HEK293 (cell line): ENCODE results near the gene ASNSD1.

Source experiments
- BCL11A ChIP-seq: fragments of 450-650 bp; formaldehyde crosslinking; IDR thresholded peaks from 2 replicates; pipeline ENCODE4 v1.5.1; 2016; ENCODE audit warnings: low read depth, missing biosample characterization, missing genetic modification characterization
- EGR2 ChIP-seq: fragments of 450-650 bp; formaldehyde crosslinking; IDR thresholded peaks from 2 replicates; pipeline ENCODE4 v1.5.1; 2016; ENCODE audit warnings: low read depth, missing biosample characterization, missing genetic modification characterization
- GLI4 ChIP-seq: fragments of 450-650 bp; formaldehyde crosslinking; IDR thresholded peaks from 2 replicates; pipeline ENCODE4 v1.5.1; 2016; ENCODE audit warnings: missing biosample characterization, missing genetic modification characterization
- GLIS1 ChIP-seq: fragments of 450-650 bp; formaldehyde crosslinking; IDR thresholded peaks from 2 replicates; pipeline ENCODE4 v1.5.1; 2016; ENCODE audit warnings: missing biosample characterization, missing genetic modification characterization
- SCRT1 ChIP-seq: fragments of 450-650 bp; formaldehyde crosslinking; IDR thresholded peaks from 2 replicates; pipeline ENCODE4 v1.5.1; 2016; ENCODE audit warnings: missing biosample characterization, missing genetic modification characterization, borderline replicate concordance
- TCF7L2 ChIP-seq: IDR thresholded peaks from 2 replicates; pipeline ENCODE4 v1.6.1; 2011; ENCODE audit warnings: low read depth, mild to moderate bottlenecking, inconsistent platforms, low read length, moderate library complexity, borderline replicate concordance
- ZBTB1 ChIP-seq: fragments of 450-650 bp; formaldehyde crosslinking; IDR thresholded peaks from 2 replicates; pipeline ENCODE4 v1.5.1; 2016; ENCODE audit warnings: missing biosample characterization, missing genetic modification characterization
- ZFHX2 ChIP-seq: fragments of 450-650 bp; formaldehyde crosslinking; conservative IDR thresholded peaks from 2 replicates; pipeline ENCODE4 v1.5.1; 2016; ENCODE audit warnings: missing biosample characterization, missing genetic modification characterization
- ZNF155 ChIP-seq: fragments of 450-650 bp; formaldehyde crosslinking; IDR thresholded peaks from 2 replicates; pipeline ENCODE4 v1.5.1; 2016; ENCODE audit warnings: missing biosample characterization, missing genetic modification characterization
- ZNF16 ChIP-seq: fragments of 450-650 bp; formaldehyde crosslinking; IDR thresholded peaks from 2 replicates; pipeline ENCODE4 v1.5.1; 2016; ENCODE audit warnings: low read depth, missing biosample characterization, missing genetic modification characterization
- ZNF202 ChIP-seq: fragments of 450-650 bp; formaldehyde crosslinking; IDR thresholded peaks from 2 replicates; pipeline ENCODE4 v1.5.1; 2016; ENCODE audit warnings: missing biosample characterization, missing genetic modification characterization, borderline replicate concordance
- ZNF274 ChIP-seq, 2 experiments: fragments of 200-500 bp in 1 of 2; fragments of 450-650 bp in 1 of 2; sonication (Bioruptor generic) in 1 of 2; formaldehyde crosslinking in 1 of 2; IDR thresholded peaks; 2 replicates each; pipeline versions ENCODE4 v1.5.1 to v1.6.1; 2014 to 2016; ENCODE audit warnings: borderline replicate concordance in 1 of 2, inconsistent platforms in 1 of 2, low read length in 1 of 2, missing biosample characterization in 1 of 2, missing genetic modification characterization in 1 of 2
- ZNF416 ChIP-seq: fragments of 450-650 bp; formaldehyde crosslinking; IDR thresholded peaks from 2 replicates; pipeline ENCODE4 v1.5.1; 2016; ENCODE audit warnings: missing biosample characterization, missing genetic modification characterization
- ZNF629 ChIP-seq: fragments of 450-650 bp; formaldehyde crosslinking; IDR thresholded peaks from 2 replicates; pipeline ENCODE4 v1.5.1; 2017; ENCODE audit warnings: missing biosample characterization, missing genetic modification characterization
- ZNF670 ChIP-seq: fragments of 450-650 bp; formaldehyde crosslinking; IDR thresholded peaks from 2 replicates; pipeline ENCODE4 v1.5.1; 2016; ENCODE audit warnings: missing biosample characterization, missing genetic modification characterization, low read depth
- ZNF677 ChIP-seq: fragments of 450-650 bp; IDR thresholded peaks from 2 replicates; pipeline ENCODE4 v1.5.0; 2018; ENCODE audit warnings: missing biosample characterization, mild to moderate bottlenecking, missing genetic modification characterization, moderate library complexity
- ZSCAN30 ChIP-seq: fragments of 450-650 bp; IDR thresholded peaks from 2 replicates; pipeline ENCODE4 v1.5.1; 2018; ENCODE audit warnings: missing biosample characterization, mild to moderate bottlenecking, missing genetic modification characterization, moderate library complexity
- TF ChIP-seq, protein P1 (sequence below): fragments of 450-650 bp; formaldehyde crosslinking; optimal IDR thresholded peaks from 2 replicates; pipeline ENCODE3; 2016; ENCODE audit warnings: missing biosample characterization, mild to moderate bottlenecking, missing genetic modification characterization
- TF ChIP-seq, protein P2 (sequence below): IDR thresholded peaks from 2 replicates; pipeline ENCODE4 v1.6.1; 2011; ENCODE audit warnings: mild to moderate bottlenecking, low read depth, low read length, borderline replicate concordance
- TF ChIP-seq, protein P3 (sequence below): fragments of 450-650 bp; formaldehyde crosslinking; IDR thresholded peaks from 2 replicates; pipeline ENCODE4 v1.5.1; 2017; ENCODE audit warnings: missing biosample characterization, missing genetic modification characterization
- TF ChIP-seq, protein P4 (sequence below): fragments of 450-650 bp; formaldehyde crosslinking; conservative IDR thresholded peaks from 2 replicates; pipeline ENCODE4 v1.5.1; 2016; ENCODE audit warnings: low read depth, missing biosample characterization, missing genetic modification characterization
- TF ChIP-seq, protein P5 (sequence below): fragments of 450-650 bp; formaldehyde crosslinking; IDR thresholded peaks from 2 replicates; pipeline ENCODE4 v1.5.1; 2016; ENCODE audit warnings: missing biosample characterization, missing genetic modification characterization
- TF ChIP-seq, protein P6 (sequence below): fragments of 450-650 bp; formaldehyde crosslinking; IDR thresholded peaks from 2 replicates; pipeline ENCODE4 v1.5.1; 2016; ENCODE audit warnings: missing biosample characterization, missing genetic modification characterization

ASNSD1 gene

DNA sequence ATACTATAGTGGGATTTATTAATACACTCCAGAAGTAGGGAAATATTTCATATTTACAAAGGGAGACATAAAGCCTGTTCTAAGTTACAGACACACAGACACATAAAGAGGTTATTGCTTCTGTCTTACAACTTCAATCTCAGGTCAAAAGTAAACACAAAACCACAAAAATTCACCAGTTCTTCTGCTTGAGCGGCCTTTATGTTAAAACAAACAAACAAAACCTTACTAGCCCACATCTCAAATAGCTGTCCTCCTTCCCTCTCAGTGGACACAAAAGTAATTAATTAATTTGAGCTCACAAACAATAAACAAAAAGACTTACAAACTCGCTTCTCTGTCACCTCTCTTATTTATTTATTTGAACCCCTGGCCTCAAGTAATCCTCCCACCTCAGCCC, 1.5 kb upstream of the ASNSD1 start (continued):
- TF ChIP-seq, protein P1, sequence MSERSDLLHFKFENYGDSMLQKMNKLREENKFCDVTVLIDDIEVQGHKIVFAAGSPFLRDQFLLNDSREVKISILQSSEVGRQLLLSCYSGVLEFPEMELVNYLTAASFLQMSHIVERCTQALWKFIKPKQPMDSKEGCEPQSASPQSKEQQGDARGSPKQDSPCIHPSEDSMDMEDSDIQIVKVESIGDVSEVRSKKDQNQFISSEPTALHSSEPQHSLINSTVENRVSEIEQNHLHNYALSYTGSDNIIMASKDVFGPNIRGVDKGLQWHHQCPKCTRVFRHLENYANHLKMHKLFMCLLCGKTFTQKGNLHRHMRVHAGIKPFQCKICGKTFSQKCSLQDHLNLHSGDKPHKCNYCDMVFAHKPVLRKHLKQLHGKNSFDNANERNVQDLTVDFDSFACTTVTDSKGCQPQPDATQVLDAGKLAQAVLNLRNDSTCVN (tag by site-specific recombination): no peak
- no peak for TF ChIP-seq ZFHX2 (tag by site-specific recombination)
- TF ChIP-seq ZNF16 (tag by site-specific recombination): no peak
- TF ChIP-seq, protein P2, sequence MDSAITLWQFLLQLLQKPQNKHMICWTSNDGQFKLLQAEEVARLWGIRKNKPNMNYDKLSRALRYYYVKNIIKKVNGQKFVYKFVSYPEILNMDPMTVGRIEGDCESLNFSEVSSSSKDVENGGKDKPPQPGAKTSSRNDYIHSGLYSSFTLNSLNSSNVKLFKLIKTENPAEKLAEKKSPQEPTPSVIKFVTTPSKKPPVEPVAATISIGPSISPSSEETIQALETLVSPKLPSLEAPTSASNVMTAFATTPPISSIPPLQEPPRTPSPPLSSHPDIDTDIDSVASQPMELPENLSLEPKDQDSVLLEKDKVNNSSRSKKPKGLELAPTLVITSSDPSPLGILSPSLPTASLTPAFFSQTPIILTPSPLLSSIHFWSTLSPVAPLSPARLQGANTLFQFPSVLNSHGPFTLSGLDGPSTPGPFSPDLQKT: no peak
- no peak for TF ChIP-seq ZNF677
- TF ChIP-seq ZNF274 (IDR thresholded peaks at IDR 0.05; ENCODE audit: low read length): no peak
- TF ChIP-seq ZNF274 (tag by site-specific recombination; IDR thresholded peaks at IDR 0.05; ENCODE audit: borderline replicate concordance): no peak
- TF ChIP-seq, protein P3, sequence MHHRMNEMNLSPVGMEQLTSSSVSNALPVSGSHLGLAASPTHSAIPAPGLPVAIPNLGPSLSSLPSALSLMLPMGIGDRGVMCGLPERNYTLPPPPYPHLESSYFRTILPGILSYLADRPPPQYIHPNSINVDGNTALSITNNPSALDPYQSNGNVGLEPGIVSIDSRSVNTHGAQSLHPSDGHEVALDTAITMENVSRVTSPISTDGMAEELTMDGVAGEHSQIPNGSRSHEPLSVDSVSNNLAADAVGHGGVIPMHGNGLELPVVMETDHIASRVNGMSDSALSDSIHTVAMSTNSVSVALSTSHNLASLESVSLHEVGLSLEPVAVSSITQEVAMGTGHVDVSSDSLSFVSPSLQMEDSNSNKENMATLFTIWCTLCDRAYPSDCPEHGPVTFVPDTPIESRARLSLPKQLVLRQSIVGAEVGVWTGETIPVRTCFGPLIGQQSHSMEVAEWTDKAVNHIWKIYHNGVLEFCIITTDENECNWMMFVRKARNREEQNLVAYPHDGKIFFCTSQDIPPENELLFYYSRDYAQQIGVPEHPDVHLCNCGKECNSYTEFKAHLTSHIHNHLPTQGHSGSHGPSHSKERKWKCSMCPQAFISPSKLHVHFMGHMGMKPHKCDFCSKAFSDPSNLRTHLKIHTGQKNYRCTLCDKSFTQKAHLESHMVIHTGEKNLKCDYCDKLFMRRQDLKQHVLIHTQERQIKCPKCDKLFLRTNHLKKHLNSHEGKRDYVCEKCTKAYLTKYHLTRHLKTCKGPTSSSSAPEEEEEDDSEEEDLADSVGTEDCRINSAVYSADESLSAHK: 0 out of 2 replicates have a peak, but pooled peaks have one; percentile 26
- TF ChIP-seq GLIS1 (tag by site-specific recombination): 0 out of 2 replicates have a peak, but pooled peaks have one; percentile 8
- TF ChIP-seq ZNF202 (tag by site-specific recombination): no peak
- TF ChIP-seq ZNF155 (tag by site-specific recombination): no peak
- no peak for TF ChIP-seq ZSCAN30 (tag by site-specific recombination)
- no peak for TF ChIP-seq TCF7L2
- no peak for TF ChIP-seq ZBTB1 (tag by site-specific recombination)
- TF ChIP-seq, protein P4, sequence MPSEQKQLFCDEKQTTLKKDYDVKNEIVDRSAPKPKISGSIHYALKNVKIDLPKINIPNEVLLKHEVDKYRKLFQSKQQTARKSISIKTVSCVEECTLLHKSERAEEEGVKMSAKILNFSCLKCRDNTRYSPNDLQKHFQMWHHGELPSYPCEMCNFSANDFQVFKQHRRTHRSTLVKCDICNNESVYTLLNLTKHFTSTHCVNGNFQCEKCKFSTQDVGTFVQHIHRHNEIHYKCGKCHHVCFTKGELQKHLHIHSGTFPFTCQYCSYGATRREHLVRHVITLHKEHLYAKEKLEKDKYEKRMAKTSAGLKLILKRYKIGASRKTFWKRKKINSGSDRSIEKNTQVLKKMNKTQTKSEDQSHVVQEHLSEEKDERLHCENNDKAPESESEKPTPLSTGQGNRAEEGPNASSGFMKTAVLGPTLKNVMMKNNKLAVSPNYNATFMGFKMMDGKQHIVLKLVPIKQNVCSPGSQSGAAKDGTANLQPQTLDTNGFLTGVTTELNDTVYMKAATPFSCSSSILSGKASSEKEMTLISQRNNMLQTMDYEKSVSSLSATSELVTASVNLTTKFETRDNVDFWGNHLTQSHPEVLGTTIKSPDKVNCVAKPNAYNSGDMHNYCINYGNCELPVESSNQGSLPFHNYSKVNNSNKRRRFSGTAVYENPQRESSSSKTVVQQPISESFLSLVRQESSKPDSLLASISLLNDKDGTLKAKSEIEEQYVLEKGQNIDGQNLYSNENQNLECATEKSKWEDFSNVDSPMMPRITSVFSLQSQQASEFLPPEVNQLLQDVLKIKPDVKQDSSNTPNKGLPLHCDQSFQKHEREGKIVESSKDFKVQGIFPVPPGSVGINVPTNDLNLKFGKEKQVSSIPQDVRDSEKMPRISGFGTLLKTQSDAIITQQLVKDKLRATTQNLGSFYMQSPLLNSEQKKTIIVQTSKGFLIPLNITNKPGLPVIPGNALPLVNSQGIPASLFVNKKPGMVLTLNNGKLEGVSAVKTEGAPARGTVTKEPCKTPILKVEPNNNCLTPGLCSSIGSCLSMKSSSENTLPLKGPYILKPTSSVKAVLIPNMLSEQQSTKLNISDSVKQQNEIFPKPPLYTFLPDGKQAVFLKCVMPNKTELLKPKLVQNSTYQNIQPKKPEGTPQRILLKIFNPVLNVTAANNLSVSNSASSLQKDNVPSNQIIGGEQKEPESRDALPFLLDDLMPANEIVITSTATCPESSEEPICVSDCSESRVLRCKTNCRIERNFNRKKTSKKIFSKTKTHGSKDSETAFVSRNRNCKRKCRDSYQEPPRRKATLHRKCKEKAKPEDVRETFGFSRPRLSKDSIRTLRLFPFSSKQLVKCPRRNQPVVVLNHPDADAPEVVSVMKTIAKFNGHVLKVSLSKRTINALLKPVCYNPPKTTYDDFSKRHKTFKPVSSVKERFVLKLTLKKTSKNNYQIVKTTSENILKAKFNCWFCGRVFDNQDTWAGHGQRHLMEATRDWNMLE (tag by site-specific recombination): no peak
- no peak for TF ChIP-seq GLI4 (tag by site-specific recombination)
- TF ChIP-seq EGR2 (tag by site-specific recombination): no peak
- TF ChIP-seq, protein P5, sequence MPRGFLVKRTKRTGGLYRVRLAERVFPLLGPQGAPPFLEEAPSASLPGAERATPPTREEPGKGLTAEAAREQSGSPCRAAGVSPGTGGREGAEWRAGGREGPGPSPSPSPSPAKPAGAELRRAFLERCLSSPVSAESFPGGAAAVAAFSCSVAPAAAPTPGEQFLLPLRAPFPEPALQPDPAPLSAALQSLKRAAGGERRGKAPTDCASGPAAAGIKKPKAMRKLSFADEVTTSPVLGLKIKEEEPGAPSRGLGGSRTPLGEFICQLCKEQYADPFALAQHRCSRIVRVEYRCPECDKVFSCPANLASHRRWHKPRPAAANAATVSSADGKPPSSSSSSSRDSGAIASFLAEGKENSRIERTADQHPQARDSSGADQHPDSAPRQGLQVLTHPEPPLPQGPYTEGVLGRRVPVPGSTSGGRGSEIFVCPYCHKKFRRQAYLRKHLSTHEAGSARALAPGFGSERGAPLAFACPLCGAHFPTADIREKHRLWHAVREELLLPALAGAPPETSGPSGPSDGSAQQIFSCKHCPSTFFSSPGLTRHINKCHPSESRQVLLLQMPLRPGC: peak; percentile 85
- peak; percentile 43; the same call in 1 of the 2 replicates for TF ChIP-seq BCL11A (tag by site-specific recombination)
- TF ChIP-seq SCRT1 (tag by site-specific recombination): no peak
- TF ChIP-seq ZNF629 (tag by site-specific recombination): peak; percentile 27; the same call in 1 of the 2 replicates
- TF ChIP-seq, protein P6, sequence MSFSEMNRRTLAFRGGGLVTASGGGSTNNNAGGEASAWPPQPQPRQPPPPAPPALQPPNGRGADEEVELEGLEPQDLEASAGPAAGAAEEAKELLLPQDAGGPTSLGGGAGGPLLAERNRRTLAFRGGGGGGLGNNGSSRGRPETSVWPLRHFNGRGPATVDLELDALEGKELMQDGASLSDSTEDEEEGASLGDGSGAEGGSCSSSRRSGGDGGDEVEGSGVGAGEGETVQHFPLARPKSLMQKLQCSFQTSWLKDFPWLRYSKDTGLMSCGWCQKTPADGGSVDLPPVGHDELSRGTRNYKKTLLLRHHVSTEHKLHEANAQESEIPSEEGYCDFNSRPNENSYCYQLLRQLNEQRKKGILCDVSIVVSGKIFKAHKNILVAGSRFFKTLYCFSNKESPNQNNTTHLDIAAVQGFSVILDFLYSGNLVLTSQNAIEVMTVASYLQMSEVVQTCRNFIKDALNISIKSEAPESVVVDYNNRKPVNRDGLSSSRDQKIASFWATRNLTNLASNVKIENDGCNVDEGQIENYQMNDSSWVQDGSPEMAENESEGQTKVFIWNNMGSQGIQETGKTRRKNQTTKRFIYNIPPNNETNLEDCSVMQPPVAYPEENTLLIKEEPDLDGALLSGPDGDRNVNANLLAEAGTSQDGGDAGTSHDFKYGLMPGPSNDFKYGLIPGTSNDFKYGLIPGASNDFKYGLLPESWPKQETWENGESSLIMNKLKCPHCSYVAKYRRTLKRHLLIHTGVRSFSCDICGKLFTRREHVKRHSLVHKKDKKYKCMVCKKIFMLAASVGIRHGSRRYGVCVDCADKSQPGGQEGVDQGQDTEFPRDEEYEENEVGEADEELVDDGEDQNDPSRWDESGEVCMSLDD (tag by site-specific recombination): no peak
- TF ChIP-seq ZNF670 (tag by site-specific recombination): no peak
- TF ChIP-seq ZNF416 (tag by site-specific recombination): no peak
